HG03442 (cell line): ENCODE measurements around the gene KDM1B.
"Not testable (repeated sequence)": the region's sequence is repeated elsewhere in the genome, so short reads cannot be mapped to it uniquely, and the experiment has no call there.

Source experiments
- ATAC-seq: cut with Tn5 transposase; IDR thresholded peaks from one replicate; pipeline ENCODE4 v1.9.1; 2021; ENCODE audit warnings: mild to moderate bottlenecking, moderate library complexity; ENCODE audit not compliant: unreplicated experiment

KDM1B gene

GRCh38 chr6:18151391-18151790, 3.8 kb upstream of the KDM1B start:
- not testable (repeated sequence) for ATAC-seq

DNA sequence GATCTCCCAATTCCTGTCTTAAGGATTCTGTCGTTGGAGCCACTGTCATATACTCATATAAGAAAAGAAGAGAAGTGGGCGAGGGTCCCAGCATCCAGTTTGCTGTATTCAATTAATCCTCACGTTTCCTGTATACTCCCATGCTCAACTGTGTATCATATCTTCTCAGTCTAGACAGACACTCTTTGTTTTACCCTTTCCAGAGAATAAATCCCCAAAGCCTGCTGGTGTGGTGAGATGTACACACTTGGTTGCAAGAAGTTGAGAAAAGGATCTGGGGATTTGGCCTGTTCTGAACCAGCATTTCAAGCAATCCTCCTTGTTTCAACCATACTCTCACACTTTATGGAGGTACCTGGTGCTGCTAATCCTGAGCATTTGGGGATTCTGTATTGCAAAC, 3.4 kb upstream of the KDM1B start:
- no peak for ATAC-seq

GRCh38 chr6:18153311-18153703, 1.9 kb upstream of the KDM1B start:
- no peak for ATAC-seq

GRCh38 chr6:18154507-18155149, 594 bp upstream of the KDM1B start, which contains the start of gene TPMT:
Gene TPMT (minus strand): TSS chr6:18155077. CDS start chr6:18149127, 5,950 bp downstream.
- peak; percentile 43 for ATAC-seq

DNA sequence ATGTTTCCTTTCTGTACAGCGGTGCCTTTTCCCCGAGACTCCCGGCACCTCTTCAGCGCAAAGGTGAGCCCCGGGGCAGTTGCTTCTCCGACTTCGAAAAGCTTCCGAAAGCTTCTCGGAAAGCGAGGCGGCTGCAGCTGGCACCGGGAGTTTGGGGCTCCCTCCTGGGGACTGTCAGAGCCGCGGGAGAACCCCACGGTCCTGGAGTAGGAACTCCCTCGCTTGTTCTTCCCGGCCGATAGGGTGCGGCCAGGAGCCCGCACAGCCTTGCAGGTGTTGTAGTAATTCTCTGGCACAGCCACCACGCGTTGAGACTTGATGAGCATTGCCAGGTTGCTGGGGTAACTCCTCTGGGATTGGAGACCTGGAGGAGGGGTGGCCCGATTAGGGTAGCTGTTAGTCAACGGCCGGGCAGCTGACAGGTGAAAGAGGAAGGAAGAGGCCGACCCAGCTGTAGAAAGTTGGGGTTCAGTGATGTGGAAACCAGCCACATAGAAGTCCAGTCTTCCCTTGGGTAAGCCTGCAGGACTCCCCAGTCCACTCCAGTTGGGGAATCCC, 721 bp downstream of the KDM1B start:
- peak; percentile 27 for ATAC-seq

DNA sequence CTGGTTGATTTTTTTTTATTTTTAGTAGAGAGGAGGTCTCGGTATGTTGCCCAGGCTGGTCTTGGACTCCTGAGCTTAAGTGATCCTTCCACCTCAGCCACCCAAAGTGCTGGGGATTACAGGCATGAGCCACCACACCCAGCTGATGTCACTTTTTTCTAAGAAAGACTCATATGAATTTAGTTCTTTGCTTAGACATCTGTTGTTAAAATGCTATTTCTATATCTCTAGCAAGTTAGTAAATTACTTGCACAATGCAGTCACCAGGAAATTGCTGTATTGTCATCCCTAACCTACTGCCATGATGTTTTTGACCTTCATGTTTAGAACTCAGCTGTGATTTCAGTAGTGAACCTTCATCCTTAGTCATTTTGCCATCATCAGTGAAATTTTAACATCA, 5.7 kb downstream of the KDM1B start:
- ATAC-seq: no peak

DNA sequence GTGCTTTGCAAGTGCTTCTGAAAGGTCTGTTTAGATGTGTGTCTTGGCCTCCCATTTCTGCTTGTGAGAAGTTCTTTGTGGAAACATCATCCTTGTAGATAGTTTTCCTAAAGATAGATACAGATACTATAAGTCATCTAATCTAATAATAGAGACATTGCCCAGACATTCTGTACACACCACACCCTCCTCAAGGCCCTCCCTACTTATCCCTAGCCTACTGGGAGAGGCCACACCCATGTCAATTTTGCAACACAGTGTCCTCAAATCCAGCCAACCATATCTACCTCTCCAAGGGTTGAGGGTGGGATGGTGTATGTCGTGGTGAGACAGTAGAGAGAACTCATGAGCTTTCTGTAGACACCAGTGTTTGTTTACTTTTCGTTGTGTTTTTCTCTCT, 6.2 kb downstream of the KDM1B start:
- no peak for ATAC-seq

DNA sequence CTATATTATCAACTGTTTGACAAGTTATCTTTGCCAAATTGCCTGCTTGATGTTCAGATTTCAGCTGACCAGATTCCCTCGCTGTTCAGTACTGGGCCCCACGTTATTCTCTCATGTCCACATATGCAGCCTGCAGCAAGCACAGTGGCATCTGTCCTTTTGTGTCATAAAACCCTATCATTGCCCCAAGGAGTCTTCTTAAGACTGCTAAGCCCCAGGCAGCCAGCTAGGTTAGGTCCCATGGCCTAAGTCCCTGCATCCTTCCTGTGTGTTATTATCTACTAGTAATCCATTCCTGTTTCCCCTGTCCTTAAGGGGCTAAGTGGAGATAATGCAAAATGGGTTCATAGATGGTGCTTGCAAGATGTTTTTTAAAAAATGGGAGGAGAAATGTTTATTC, 7.2 kb downstream of the KDM1B start:
- no peak for ATAC-seq

GRCh38 chr6:18165751-18166150, 10.5 kb downstream of the KDM1B start:
- ATAC-seq: no peak

GRCh38 chr6:18166312-18167036, 11.3 kb downstream of the KDM1B start:
- no peak for ATAC-seq

GRCh38 chr6:18168264-18168663, 13.0 kb downstream of the KDM1B start:
- no peak for ATAC-seq

DNA sequence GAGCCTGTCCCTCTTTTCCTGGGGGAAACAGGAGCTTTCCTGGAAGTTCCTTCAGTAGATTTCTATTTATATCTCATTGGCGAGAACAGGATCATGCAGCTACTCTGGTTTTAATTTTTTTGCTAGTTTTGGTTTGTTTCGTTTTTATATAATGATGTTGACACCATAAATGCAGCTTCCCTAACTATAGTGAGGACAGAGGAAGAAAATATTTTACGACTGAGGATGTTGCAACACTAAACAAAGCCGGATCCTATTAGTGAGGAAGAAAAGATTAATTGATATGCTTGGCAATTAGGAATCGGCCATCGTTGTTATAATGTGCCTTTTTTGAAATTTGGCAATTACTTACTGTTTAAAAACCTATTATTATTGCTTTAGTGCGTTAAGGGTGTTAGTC, 16.6 kb downstream of the KDM1B start:
- ATAC-seq: no peak

- not testable (repeated sequence) for ATAC-seq
Measured at GRCh38 chr6:18176198-18176597, 21.0 kb downstream of the KDM1B start.

- no peak for ATAC-seq
Measured at GRCh38 chr6:18177286-18177965, 22.2 kb downstream of the KDM1B start.

DNA sequence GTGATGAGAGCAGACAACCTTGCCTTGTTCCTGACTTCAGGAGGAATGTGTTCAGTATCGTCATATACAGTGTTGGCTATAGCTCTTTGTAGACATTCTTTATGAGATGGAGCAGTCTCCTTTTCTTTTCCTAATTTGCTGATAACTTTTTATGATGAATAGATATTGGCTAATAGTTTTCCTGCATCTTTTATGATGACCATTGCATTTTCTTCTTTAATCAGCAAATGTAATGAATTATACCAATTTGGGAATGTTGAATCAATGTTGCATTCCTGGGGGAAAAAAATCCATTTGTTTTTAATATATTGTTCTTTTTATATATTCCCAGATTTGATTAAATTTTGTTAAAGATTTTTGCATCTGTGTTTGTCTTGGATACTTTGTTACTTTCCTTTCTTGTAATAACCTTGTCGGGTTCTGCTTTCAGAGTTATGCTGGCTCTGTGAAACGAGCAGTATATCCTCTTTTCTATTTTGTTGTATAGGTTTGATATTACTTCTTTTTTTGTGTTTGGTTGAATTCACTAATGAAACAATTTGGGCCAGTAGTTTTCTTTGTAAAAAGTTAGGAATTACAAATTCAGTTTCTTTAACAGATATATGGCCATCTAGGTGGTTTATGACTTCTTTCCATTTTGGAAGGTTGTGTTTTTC, 23.9 kb downstream of the KDM1B start:
- ATAC-seq: no peak

- ATAC-seq: no peak
Measured at GRCh38 chr6:18179770-18180356, 24.6 kb downstream of the KDM1B start.

DNA sequence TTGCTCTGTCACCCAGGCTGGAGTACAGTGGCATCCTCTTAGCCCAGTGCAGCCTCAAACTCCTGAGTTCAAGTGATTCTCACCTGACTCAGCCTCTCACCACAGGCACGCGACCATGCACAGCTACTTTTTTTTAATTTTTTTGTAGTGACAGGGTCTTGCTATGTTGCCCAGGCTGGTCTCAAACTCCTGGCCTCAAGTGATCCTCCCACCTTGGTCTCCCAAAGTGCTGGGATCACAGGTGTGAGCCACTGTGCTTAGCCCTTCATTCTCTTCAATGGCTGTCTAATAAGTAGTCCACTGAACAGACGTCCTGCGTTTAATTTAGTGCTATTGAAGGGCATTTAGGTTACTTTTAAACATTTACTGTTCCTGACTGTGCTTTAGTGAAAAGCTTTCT, 27.3 kb downstream of the KDM1B start:
- ATAC-seq: no peak

GRCh38 chr6:18183766-18184165, 28.5 kb downstream of the KDM1B start:
- ATAC-seq: no peak

DNA sequence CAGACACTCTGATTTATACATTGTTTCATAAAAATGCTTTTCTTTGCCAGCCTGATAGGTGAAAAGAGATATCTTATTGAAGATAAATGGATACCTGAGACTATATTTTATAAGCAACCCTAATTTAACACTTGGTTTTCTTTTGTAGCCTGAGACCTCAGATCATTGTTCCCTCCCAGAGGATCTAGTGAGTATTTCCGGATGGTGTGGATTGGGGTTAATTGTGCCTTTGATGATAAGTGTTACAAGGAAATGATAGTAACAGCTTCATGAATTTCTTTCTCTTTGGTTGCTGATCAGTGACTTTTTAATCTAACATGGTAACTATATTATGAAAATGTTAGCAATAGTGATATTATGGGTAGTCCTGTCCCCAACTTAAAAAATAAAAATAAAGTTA, 30.4 kb downstream of the KDM1B start:
- ATAC-seq: no peak

- no peak for ATAC-seq
Measured at GRCh38 chr6:18186033-18186432, 30.8 kb downstream of the KDM1B start.
